HFFc6 (cell line): Measurements from ENCODE around the gene LFNG. TPM values are rescaled to one million over a fixed set of nuclear protein-coding genes. Genes with fewer than 3 reads are reported as not detected.

ENCODE experiments used
- DNase-seq: peaks from one replicate; pipeline ENCODE4 v3.0.0-alpha.2; 2018
- H3K27ac Mint-ChIP-seq: 2 replicates; pipeline ENCODE4 v1.8.0; 2020; ENCODE audit warnings: mild to moderate bottlenecking, mixed read lengths
- H3K27me3 Mint-ChIP-seq: 2 replicates; pipeline ENCODE4 v1.8.0; 2021; ENCODE audit warnings: mild to moderate bottlenecking, moderate library complexity, mixed read lengths; ENCODE audit not compliant: insufficient read depth
- H3K36me3 Mint-ChIP-seq: 2 replicates; pipeline ENCODE4 v1.8.0; 2021; ENCODE audit warnings: low read depth, mixed read lengths
- H3K4me1 Mint-ChIP-seq: 2 replicates; pipeline ENCODE4 v1.8.0; 2020; ENCODE audit warnings: low read depth, mixed read lengths
- H3K4me3 Mint-ChIP-seq: 2 replicates; pipeline ENCODE4 v1.8.0; 2020; ENCODE audit warnings: mild to moderate bottlenecking, moderate library complexity, mixed read lengths
- H3K9me3 Mint-ChIP-seq: 2 replicates; pipeline ENCODE4 v1.8.0; 2020; ENCODE audit warnings: mild to moderate bottlenecking, mixed read lengths
- CTCF ChIP-seq: fragments of 200-600 bp; sonication (generic); IDR thresholded peaks from 2 replicates; pipeline ENCODE4 v1.5.0; 2021; ENCODE audit warnings: antibody characterized with exemption, mild to moderate bottlenecking
- total RNA-seq, 6 experiments: library from RNA; stranded (reverse); fragmentation: NEBNext Ultra II Directional; extraction: Animal tissue kit (Norgen Biotek cat#: 25700); gene quantifications; 2 replicates in 1 of 6; 3 replicates in 5 of 6; pipeline ENCODE4 v1.2.3, GENCODE V29; 2021

The LFNG gene
- total RNA-seq, 6 experiments from 2014 or later, result 8.6 to 11.7 (median 9.6) TPM

GRCh38 chr7:2476776-2477446 lies 42.7 kb upstream of the LFNG start:
- Mint-ChIP-seq H3K4me1 (peaks cover 8% of the 10 kb centered on the region), H3K27ac (no peak overlapping the region), H3K4me3 (no peak overlapping the region), H3K27me3 (peaks cover 10% of the 10 kb centered on the region), H3K36me3 (no peaks in the 10 kb centered on the region), H3K9me3 (no peaks in the 10 kb centered on the region)
- TF ChIP-seq CTCF, result no peak
- no peak for DNase-seq

GRCh38 chr7:2477447-2478398 lies 41.9 kb upstream of the LFNG start:
- Mint-ChIP-seq H3K27ac (no peak overlapping the region), H3K36me3 (no peaks in the 10 kb centered on the region), H3K4me3 (no peak overlapping the region), H3K4me1 (peaks cover 8% of the 10 kb centered on the region), H3K27me3 (peaks cover 10% of the 10 kb centered on the region), H3K9me3 (peaks cover 1% of the 10 kb centered on the region)
- DNase-seq, result peak; percentile 20
- peak; percentile 85 for TF ChIP-seq CTCF

- H3K4me3 Mint-ChIP-seq, result no peak overlapping the region
- H3K9me3 Mint-ChIP-seq, result peaks cover 8% of the 10 kb centered on the region
- peaks cover 8% of the 10 kb centered on the region for H3K4me1 Mint-ChIP-seq
- TF ChIP-seq CTCF, result no peak
- H3K36me3 Mint-ChIP-seq, result no peaks in the 10 kb centered on the region
- H3K27me3 Mint-ChIP-seq, result peaks cover 10% of the 10 kb centered on the region
- no peak overlapping the region; the same call in 1 of the 2 replicates for H3K27ac Mint-ChIP-seq
- no peak for DNase-seq
Observed at GRCh38 chr7:2478399-2478785, 41.2 kb upstream of the LFNG start.

- Mint-ChIP-seq H3K9me3 (peaks cover 9% of the 10 kb centered on the region), H3K27me3 (peaks cover 10% of the 10 kb centered on the region), H3K4me3 (no peak overlapping the region), H3K4me1 (peaks cover 8% of the 10 kb centered on the region), H3K27ac (no peak overlapping the region), H3K36me3 (no peaks in the 10 kb centered on the region)
- DNase-seq, result no peak
- TF ChIP-seq CTCF, result no peak
Observed at GRCh38 chr7:2478800-2479199, 40.8 kb upstream of the LFNG start.

- H3K9me3 Mint-ChIP-seq, result peaks cover 9% of the 10 kb centered on the region
- H3K4me3 Mint-ChIP-seq, result no peak overlapping the region
- H3K4me1 Mint-ChIP-seq, result peaks cover 8% of the 10 kb centered on the region
- H3K27ac Mint-ChIP-seq, result no peak overlapping the region
- H3K36me3 Mint-ChIP-seq, result no peaks in the 10 kb centered on the region
- H3K27me3 Mint-ChIP-seq, result peaks cover 10% of the 10 kb centered on the region
- no peak for TF ChIP-seq CTCF
- DNase-seq, result no peak
Observed at GRCh38 chr7:2479276-2480069, 40.1 kb upstream of the LFNG start.
